Adrenal gland (tissue), 12 donors: Measurements from ENCODE around the gene GPAT3. TPM values are rescaled to one million over a fixed set of nuclear protein-coding genes. Genes with fewer than 3 reads are reported as not detected.

ENCODE experiments used
- DNase-seq, 7 donors: peaks; one replicate each; pipeline ENCODE4 v3.0.0-alpha.2; 2019 to 2020
- H3K27ac ChIP-seq, 5 donors: fragments of 200-600 bp; sonication (generic) in 4 of 5; 1 replicate in 3 of 5; 2 replicates in 2 of 5; pipeline versions ENCODE4 v1.5.1 to v1.8.0; 2016 to 2020; ENCODE audit warnings: mild to moderate bottlenecking in 1 of 5
- H3K27me3 ChIP-seq: fragments of 200-600 bp; 2 replicates; pipeline ENCODE4 v1.8.0; 2021
- H3K36me3 ChIP-seq, 2 donors: fragments of 200-600 bp; replicated peaks in 1 of 2; 1 replicate in 1 of 2; 2 replicates in 1 of 2; pipeline versions ENCODE4 v1.5.1 to v1.8.0; 2018 to 2022
- H3K4me1 ChIP-seq, 2 donors: fragments of 200-600 bp; replicated peaks in 1 of 2; 1 replicate in 1 of 2; 2 replicates in 1 of 2; pipeline versions ENCODE4 v1.5.1 to v1.8.0; 2018 to 2021
- H3K4me3 ChIP-seq, 4 donors: fragments of 200-600 bp; sonication (generic) in 3 of 4; one replicate each; pipeline ENCODE4 v1.5.1; 2016 to 2018
- H3K9me3 ChIP-seq, 3 donors: fragments of 200-600 bp; sonication (generic) in 1 of 3; replicated peaks in 1 of 3; 1 replicate in 2 of 3; 2 replicates in 1 of 3; pipeline versions ENCODE4 v1.5.1 to v1.8.0; 2016 to 2021
- POLR2A ChIP-seq, 2 donors: fragments of 450-650 bp; IDR thresholded peaks; one replicate each; pipeline ENCODE4 v1.6.1; 2017; ENCODE audit warnings: antibody characterized with exemption in 2 of 2, mild to moderate bottlenecking in 2 of 2, moderate library complexity in 1 of 2
- WGBS, 4 donors: extraction: QIAGEN DNeasy Blood & Tissue Kit in 2 of 4; methylation state at CpG; one replicate each; pipeline versions ENCODE4 v1.1.5 to v1.1.7; 2013 to 2017; 5-methylcytosine and 5-hydroxymethylcytosine counted together
- intact Hi-C, 2 donors: fragments of 100-400 bp; cut with DNase I; formaldehyde crosslinking; loops; one replicate each; pipeline versions ENCODE4 v1.14.1 to v1.15.0; 2022 to 2023
- polyA plus RNA-seq, 3 donors: library from polyadenylated mRNA; stranded (reverse); fragments of 200-250 nt in 2 of 3; fragments of 350-450 nt in 1 of 3; fragmentation: Illumina TruSeq in 1 of 3; extraction: RNeasy Lipid Tissue Mini Kit (QIAGEN cat#74804) in 1 of 3; gene quantifications; one replicate each; pipeline ENCODE4 v1.2.3, GENCODE V29; 2013 to 2014
- small RNA-seq, 2 donors: library from RNA; depleted of rRNA; stranded (forward); fragments of <200 nt; gene quantifications; one replicate each; pipeline ENCODE3, GENCODE V24; 2016
- total RNA-seq, 9 donors: library from RNA; depleted of rRNA in 4 of 9; stranded (reverse); fragments of >200 nt in 4 of 9; fragments of 120-200 nt in 1 of 9; fragmentation: NEBNext Ultra II Directional in 1 of 9; extraction: Animal tissue kit (Norgen Biotek cat#: 25700) in 1 of 9; gene quantifications; one replicate each; pipeline versions ENCODE4 v1.1.0 to v1.2.4, GENCODE V29; 2013 to 2023
- TF ChIP-seq, protein P1 (sequence below), 6 experiments: fragments of 450-650 bp in 4 of 6; fragments of 200-600 bp in 2 of 6; sonication (generic) in 1 of 6; IDR thresholded peaks; 1 replicate in 5 of 6; 2 replicates in 1 of 6; pipeline versions ENCODE4 v1.5.1 to v1.8.0; 2016 to 2021; ENCODE audit warnings: antibody characterized with exemption in 6 of 6, mild to moderate bottlenecking in 2 of 6, moderate library complexity in 1 of 6
- donor health status: healthy with polysubstance abuse.
- donor health status: Bipolar disorder and iron deficiency.
- donor health status: DM: yes; HTN: yes; CAD: no.
- donor health status: DM: no; HTN: no; CAD: no.
- donor health status: DM: no; HTN: no; CAD: no.
- donor health status: DM: yes; HTN: yes; CAD: no.

Gene GPAT3
- total and polyA plus RNA-seq, 12 donors = 0.12 to 15.4 (median 0.98) TPM

DNA sequence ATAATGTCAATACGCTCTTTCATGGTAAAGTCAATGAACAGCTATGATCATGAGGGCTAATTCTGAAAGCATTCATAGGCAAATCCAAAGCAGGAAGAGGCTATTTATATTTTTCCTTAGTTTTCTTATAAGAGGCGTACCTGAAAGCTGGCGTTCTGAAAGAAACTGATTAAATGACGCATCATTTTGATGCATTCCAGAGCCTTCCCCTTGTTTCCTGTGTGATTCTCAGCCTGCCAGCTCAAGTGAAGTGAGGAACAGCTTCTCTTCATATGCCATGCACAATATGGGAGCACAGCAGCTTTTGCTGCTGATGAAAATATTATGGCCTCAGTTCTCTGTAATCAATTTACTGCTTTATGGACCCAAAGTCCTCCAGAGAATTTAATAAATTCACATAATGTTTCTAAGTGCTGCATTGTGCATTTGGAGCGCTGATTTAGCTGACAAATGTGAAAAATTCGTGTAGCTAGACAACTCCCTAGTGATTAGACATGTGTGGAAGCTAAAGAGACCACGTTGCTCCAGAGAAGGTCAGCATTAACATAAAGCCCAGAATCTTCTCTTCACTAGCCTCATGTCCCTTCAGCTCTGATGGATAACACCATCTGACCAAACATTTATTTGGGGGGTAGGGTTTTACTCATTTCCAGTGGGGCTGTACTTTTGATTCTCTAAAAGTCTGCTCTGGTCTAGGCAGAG, 110.8 kb downstream of the GPAT3 start:
- Histone ChIP-seq H3K9me3 (no peaks in the 10 kb centered on the region), H3K36me3 (no peaks in the 10 kb centered on the region), H3K27me3 (no peaks in the 10 kb centered on the region), H3K4me1 (no peaks in the 10 kb centered on the region), H3K4me3 (no peak overlapping the region), H3K27ac (no peak overlapping the region)
- no peak for DNase-seq
- TF ChIP-seq, protein P1, sequence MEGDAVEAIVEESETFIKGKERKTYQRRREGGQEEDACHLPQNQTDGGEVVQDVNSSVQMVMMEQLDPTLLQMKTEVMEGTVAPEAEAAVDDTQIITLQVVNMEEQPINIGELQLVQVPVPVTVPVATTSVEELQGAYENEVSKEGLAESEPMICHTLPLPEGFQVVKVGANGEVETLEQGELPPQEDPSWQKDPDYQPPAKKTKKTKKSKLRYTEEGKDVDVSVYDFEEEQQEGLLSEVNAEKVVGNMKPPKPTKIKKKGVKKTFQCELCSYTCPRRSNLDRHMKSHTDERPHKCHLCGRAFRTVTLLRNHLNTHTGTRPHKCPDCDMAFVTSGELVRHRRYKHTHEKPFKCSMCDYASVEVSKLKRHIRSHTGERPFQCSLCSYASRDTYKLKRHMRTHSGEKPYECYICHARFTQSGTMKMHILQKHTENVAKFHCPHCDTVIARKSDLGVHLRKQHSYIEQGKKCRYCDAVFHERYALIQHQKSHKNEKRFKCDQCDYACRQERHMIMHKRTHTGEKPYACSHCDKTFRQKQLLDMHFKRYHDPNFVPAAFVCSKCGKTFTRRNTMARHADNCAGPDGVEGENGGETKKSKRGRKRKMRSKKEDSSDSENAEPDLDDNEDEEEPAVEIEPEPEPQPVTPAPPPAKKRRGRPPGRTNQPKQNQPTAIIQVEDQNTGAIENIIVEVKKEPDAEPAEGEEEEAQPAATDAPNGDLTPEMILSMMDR (IDR thresholded peaks at IDR 0.05) = no peak
- no peak for TF ChIP-seq POLR2A (IDR thresholded peaks at IDR 0.05)
- intact Hi-C loops = loop anchor here (10.0 kb wide), 4 partner anchors 608 to 888 kb away; partner anchors contain the start of gene NKX6-1 (in 1 of the 2)
- WGBS, 4 donors = 54 to 59% (median 58%) methylated on average over 7 of the region's 7 CpGs

DNA sequence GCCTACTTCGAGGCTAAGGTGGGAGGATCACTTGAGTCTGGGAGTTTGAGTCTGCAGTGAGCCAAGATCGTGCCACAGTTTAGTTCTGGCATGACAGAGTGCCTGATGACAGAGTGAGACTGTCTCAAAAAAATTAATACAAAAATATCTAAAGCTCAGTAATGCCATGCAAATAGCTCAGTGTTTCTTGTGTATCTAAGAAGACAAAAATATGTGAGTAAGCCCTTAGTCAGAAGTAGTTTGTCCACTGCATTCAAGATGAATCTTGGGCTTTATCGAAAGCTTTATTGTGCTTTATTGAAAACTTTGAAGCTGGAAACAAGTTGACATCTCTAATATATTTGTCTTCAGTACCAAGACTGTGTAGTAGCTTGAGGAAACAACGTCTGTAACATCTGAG, 115.9 kb downstream of the GPAT3 start:
- Histone ChIP-seq H3K27me3 (peaks cover 3% of the 10 kb centered on the region), H3K4me1 (no peaks in the 10 kb centered on the region), H3K36me3 (no peaks in the 10 kb centered on the region), H3K4me3 (no peak overlapping the region), H3K27ac (no peak overlapping the region), H3K9me3 (no peaks in the 10 kb centered on the region)
- TF ChIP-seq POLR2A (IDR thresholded peaks at IDR 0.05) = no peak
- TF ChIP-seq, protein P1 (IDR thresholded peaks at IDR 0.05) = no peak
- intact Hi-C loops = no loop called here
- no peak for DNase-seq
- WGBS, 4 donors = 77 to 82% (median 79%) methylated on average over 4 of the region's 4 CpGs

Small RNAs within 50 kb of the gene (small RNA-seq; reads per million reads assigned to genes)
- gene RF00019 = 0 reads per million in 2 donors

Other genes starting within 250 kb of the GPAT3 start
- gene HPSE, start 201.3 kb upstream of the GPAT3 start, total RNA-seq = 10 to 100 TPM in 1 of 9 donors, 1 to 10 TPM in 7, under 1 TPM in 1; 0.44 to 12.3 (median 7.1) TPM
- 1 to 10 TPM in 2 of 3 donors, under 1 TPM in 1; 0.64 to 2.6 (median 2.0) TPM for gene HPSE, start 201.3 kb upstream of the GPAT3 start, polyA plus RNA-seq
- gene HELQ, start 80.3 kb upstream of the GPAT3 start, total RNA-seq = 10 to 100 TPM; 21.1 to 80.0 (median 38.9) TPM
- 10 to 100 TPM; 12.1 to 34.9 (median 16.2) TPM for gene HELQ, start 80.3 kb upstream of the GPAT3 start, polyA plus RNA-seq
- gene MRPS18C, start 80.0 kb upstream of the GPAT3 start, total RNA-seq = 10 to 100 TPM; 17.2 to 73.1 (median 51.8) TPM
- gene MRPS18C, start 80.0 kb upstream of the GPAT3 start, polyA plus RNA-seq = 100 to 1,000 TPM in 1 of 3 donors, 10 to 100 TPM in 2; 33.9 to 112 (median 48.1) TPM
- 10 to 100 TPM in 5 of 9 donors, 1 to 10 TPM in 4; 4.7 to 18.7 (median 10.1) TPM for gene ABRAXAS1, start 51.0 kb upstream of the GPAT3 start, total RNA-seq
- 1 to 10 TPM; 3.2 to 8.4 (median 4.2) TPM for gene ABRAXAS1, start 51.0 kb upstream of the GPAT3 start, polyA plus RNA-seq